Fibroblast of lung (primary cell): ENCODE measurements around the gene PTPDC1.

Experiments used
- CTCF ChIP-seq, 2 donors: IDR thresholded peaks in 1 of 2; conservative IDR thresholded peaks in 1 of 2; 1 replicate in 1 of 2; 2 replicates in 1 of 2; pipeline ENCODE4 v1.5.1; 2011 to 2012; ENCODE audit warnings: low read length in 2 of 2, control low read depth in 1 of 2, inconsistent platforms in 1 of 2, low read depth in 1 of 2, mild to moderate bottlenecking in 1 of 2
- EZH2 ChIP-seq: IDR thresholded peaks from 2 replicates; pipeline ENCODE4 v1.5.1; 2012; ENCODE audit warnings: low read length, control low read depth, mild to moderate bottlenecking; ENCODE audit errors: missing control alignments

GRCh38 chr9:94140418-94140780 lies 56.1 kb downstream of the PTPDC1 start:
- no peak for TF ChIP-seq CTCF (conservative IDR thresholded peaks at IDR 0.05 in 1 of 2, IDR thresholded peaks at IDR 0.05 in 1 of 2; ENCODE audit: low read depth in 1 of 2, low read length in 2 of 2)
- TF ChIP-seq EZH2 = no peak
